ENCODE data around the gene BAAT. TPM values are rescaled to one million over a fixed set of nuclear protein-coding genes. Genes with fewer than 3 reads are reported as not detected.

BAAT gene
- total and polyA plus RNA-seq, 9 of the 15 experiments (the other 6 are each of a cell fraction or from before 2014, with no cell fraction given): 0.17 to 0.76 (median 0.32) TPM

DNA sequence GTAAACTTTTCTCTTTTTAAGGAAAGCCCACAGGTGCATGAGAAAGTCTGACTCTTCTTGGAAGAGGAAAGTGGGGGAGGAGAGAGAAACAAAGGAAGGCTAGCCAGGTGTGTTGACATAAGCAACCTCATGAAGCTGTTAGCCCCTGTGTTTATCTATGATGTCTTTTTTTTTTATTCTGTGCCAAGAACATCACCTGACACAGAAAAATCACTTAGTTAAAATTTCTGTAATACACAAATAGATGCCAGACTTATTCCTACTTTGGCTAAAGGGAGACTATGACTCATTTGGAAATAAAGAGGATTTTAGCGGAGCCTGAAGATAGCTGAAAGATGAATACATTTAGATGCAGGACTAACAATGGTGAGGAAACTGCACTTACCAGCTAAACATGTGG is 58.3 kb downstream of the BAAT start (continued):
- TF ChIP-seq MTA2 (IDR thresholded peaks at IDR 0.05; ENCODE audit: low read depth): no peak
- TF ChIP-seq FOXK1 (CRISPR knock-in tag; IDR thresholded peaks at IDR 0.05; ENCODE audit: borderline replicate concordance): no peak

DNA sequence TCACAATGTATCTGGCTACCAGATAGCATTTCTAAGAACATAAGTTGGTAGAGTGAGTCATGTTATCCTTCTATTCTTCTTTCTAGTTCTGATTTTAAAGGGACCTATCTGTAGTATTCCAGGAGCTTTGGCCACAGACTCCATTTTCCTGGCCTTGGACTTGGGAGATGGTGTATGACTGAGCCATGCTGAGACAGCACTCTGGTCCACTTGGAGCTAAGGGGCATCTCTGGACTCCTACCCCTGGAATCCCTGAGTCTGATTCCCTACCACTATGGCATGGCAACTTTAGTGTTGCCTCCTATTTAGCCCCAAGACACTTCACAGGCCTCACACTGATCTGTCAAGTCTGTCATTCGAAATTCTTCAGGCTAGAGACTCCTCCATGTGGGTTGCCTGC is 58.8 kb downstream of the BAAT start:
- BruUV-seq (replicated peaks): no TSS peak
- ChIA-PET CTCF (ENCODE audit: low intra/inter-chr PET ratio) (no interaction called here), POLR2A (no interaction called here)
- no peaks in the 10 kb centered on the region for H4K20me1 ChIP-seq (replicated peaks; ENCODE audit: control insufficient read depth, insufficient read depth, low read length)
- no peak overlapping the region for H3K4me2 ChIP-seq (ENCODE audit: insufficient read depth, low read length)
- no peaks in the 10 kb centered on the region for H3K9me1 ChIP-seq (ENCODE audit: control insufficient read depth, insufficient read depth, low read length)
- H3K27me3 ChIP-seq (ENCODE audit: control insufficient read depth in 2 of 2, insufficient read depth in 2 of 2, low read length in 2 of 2): no peaks in the 10 kb centered on the region
- 30% methylated on average over 1 of the region's 1 CpG for WGBS (ENCODE audit: insufficient coverage, low coverage, missing lambda C conversion rate)
- in situ Hi-C loops (cut with MboI): no loop called here
- no peak for TF ChIP-seq ZNF134 (CRISPR knock-in tag; conservative IDR thresholded peaks at IDR 0.05)
- TF ChIP-seq PPARD (CRISPR knock-in tag; IDR thresholded peaks at IDR 0.05): no peak
- TF ChIP-seq NBN (IDR thresholded peaks at IDR 0.05; ENCODE audit: low read depth): no peak
- TF ChIP-seq, protein P1, sequence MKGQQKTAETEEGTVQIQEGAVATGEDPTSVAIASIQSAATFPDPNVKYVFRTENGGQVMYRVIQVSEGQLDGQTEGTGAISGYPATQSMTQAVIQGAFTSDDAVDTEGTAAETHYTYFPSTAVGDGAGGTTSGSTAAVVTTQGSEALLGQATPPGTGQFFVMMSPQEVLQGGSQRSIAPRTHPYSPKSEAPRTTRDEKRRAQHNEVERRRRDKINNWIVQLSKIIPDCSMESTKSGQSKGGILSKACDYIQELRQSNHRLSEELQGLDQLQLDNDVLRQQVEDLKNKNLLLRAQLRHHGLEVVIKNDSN (CRISPR knock-in tag; IDR thresholded peaks at IDR 0.05): no peak
- no peak for TF ChIP-seq SMARCA4 (IDR thresholded peaks at IDR 0.05)
- no peak for TF ChIP-seq EHMT2 (IDR thresholded peaks at IDR 0.05)
- TF ChIP-seq NFRKB (IDR thresholded peaks at IDR 0.05; ENCODE audit: low read depth): no peak
- no peak for TF ChIP-seq ZBED1 (IDR thresholded peaks at IDR 0.05)
- no peak for TF ChIP-seq NFIC (IDR thresholded peaks at IDR 0.05)
- no peak for TF ChIP-seq NFE2L1 (tag; IDR thresholded peaks at IDR 0.05; ENCODE audit: borderline replicate concordance, low read depth)
- no peak for TF ChIP-seq RCOR1 (IDR thresholded peaks at IDR 0.05; ENCODE audit: borderline replicate concordance in 1 of 2, low read depth in 2 of 2, low read length in 2 of 2)
- TF ChIP-seq CHD2 (IDR thresholded peaks at IDR 0.05; ENCODE audit: low read depth, low read length): no peak
- TF ChIP-seq, protein P2, sequence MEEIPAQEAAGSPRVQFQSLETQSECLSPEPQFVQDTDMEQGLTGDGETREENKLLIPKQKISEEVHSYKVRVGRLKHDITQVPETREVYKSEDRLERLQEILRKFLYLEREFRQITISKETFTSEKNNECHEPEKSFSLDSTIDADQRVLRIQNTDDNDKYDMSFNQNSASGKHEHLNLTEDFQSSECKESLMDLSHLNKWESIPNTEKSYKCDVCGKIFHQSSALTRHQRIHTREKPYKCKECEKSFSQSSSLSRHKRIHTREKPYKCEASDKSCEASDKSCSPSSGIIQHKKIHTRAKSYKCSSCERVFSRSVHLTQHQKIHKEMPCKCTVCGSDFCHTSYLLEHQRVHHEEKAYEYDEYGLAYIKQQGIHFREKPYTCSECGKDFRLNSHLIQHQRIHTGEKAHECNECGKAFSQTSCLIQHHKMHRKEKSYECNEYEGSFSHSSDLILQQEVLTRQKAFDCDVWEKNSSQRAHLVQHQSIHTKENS (CRISPR knock-in tag; IDR thresholded peaks at IDR 0.05): no peak
- TF ChIP-seq ARNT (IDR thresholded peaks at IDR 0.05): no peak
- TF ChIP-seq ARHGAP35 (IDR thresholded peaks at IDR 0.05; ENCODE audit: partially characterized antibody): no peak
- no peak for TF ChIP-seq ZNF121 (CRISPR knock-in tag; conservative IDR thresholded peaks at IDR 0.05)
- TF ChIP-seq MAFG (tag; conservative IDR thresholded peaks at IDR 0.05): no peak
- TF ChIP-seq MTF1 (CRISPR knock-in tag; IDR thresholded peaks at IDR 0.05; ENCODE audit: borderline replicate concordance): no peak
- TF ChIP-seq ZKSCAN3 (CRISPR knock-in tag; IDR thresholded peaks at IDR 0.05): no peak
- H2AFZ ChIP-seq (ENCODE audit: low read depth, low read length): no peak overlapping the region
- no peak overlapping the region for H3K4me3 ChIP-seq
- peaks cover 0 to 2% of the 10 kb centered on the region in 2 experiments; a peak in 2 of 5 replicates for H3K4me1 ChIP-seq (replicated peaks in 1 of 2; ENCODE audit: control insufficient read depth in 2 of 2, insufficient read depth in 2 of 2, low read length in 2 of 2)
- no peak for DNase-seq (ENCODE audit: extremely low read depth in 1 of 4, low spot score in 3 of 4)
- peaks cover 5% of the 10 kb centered on the region; the same call in 1 of the 2 replicates for H3K9me3 ChIP-seq (replicated peaks; ENCODE audit: control insufficient read depth, insufficient read depth, low read depth, low read length)
- H3K27ac ChIP-seq (ENCODE audit: extremely low read depth, low read depth, low read length): no peak overlapping the region
- H3K79me2 ChIP-seq (ENCODE audit: control insufficient read depth, insufficient read depth, low read length): no peaks in the 10 kb centered on the region
- H3K9ac ChIP-seq (ENCODE audit: insufficient read depth in 1 of 2, low read depth in 2 of 2, low read length in 2 of 2): no peak overlapping the region
- FAIRE-seq: no peak
- H3K36me3 ChIP-seq (ENCODE audit: control insufficient read depth, insufficient read depth, low read length): no peaks in the 10 kb centered on the region
- ATAC-seq: no peak
- intact Hi-C loops (cut with micrococcal nuclease): no loop called here

Measured in K562 (cell line).